NCI-H1436 (cell line): ENCODE results near the gene ZFAND5.

Experiments
- DNase-seq: peaks from one replicate; lab custom pipeline; 2025; lab: John Stamatoyannopoulos, UW

The ZFAND5 gene

DNA sequence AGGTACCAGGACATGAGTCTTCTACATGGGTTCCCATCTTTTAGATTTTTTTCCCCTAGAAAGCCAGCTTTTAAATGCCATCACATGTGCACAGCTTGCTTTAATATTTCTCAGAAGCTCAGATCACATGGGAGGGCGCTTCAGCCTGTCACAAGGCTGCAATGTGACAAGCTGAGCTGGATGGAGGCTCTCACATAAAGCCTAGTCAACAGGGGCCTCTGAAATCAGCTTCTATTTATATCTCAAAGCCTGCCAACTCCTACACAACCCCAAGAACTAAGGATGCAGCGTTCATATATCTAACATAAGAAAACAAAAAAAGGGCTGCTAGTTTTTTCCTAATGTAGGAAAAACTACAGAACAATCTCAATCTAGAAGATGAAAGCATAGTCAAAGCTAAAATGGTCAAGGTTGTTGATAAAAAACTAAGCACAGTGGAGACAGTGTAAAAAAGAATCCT, 2.3 kb downstream of the ZFAND5 start:
- peak; percentile 25 for DNase-seq

DNA sequence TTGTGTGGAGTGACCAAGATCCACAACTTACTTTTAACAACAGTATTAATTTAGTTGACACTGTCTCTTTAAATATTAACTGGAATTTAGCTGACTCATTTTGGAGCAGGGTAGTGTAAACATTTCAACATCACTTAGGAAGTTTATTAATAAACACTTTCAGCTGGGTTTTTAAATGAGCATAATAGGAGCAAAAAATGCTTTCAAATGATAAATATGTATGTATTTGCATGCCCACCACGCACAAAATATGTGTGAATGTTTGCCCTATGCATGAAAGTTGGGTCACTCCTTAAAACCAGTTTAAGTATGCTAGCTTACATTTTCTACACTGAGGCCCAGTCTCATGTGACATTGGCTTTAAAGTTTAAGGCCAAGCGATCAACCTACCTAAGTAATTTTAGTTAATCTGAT, 2.9 kb downstream of the ZFAND5 start:
- DNase-seq = no peak

DNA sequence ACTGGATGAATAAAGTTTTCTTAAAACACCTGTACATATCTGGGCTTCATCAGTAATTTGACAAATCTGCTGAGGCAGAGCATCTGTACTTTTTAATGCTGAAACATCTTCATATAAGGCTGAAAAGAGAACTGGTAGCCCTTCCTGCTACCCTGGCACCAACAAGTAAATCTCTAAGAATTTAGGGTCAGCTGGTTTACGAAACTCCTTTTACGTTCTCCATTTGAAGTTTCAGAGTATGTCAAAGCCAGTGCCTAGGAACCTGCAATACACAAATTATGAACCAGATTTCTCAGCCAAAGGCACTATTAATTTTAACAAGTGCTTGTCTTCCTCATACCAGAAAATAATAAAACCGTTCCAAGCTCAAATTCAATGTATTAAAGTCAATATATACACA, 3.8 kb downstream of the ZFAND5 start:
- DNase-seq = no peak

DNA sequence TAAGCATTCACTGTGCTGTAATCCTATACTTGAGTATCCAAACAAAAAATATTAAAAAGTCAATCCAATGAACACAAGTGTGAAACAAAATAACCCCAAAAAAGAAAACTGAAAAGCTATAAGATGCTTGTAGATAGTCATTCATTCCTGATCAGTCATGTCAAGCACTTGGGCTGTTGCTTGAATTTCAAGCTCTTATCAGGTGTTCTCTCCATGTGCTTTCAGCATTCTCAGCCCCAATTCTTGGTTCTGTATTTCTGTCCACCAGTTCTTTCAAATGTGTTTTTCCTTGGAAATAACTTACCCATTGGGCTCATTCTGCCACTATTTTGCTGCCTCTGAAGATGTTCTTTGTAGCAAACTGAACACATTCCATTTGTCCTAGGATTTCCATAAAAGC, 4.7 kb downstream of the ZFAND5 start:
- no peak for DNase-seq

DNA sequence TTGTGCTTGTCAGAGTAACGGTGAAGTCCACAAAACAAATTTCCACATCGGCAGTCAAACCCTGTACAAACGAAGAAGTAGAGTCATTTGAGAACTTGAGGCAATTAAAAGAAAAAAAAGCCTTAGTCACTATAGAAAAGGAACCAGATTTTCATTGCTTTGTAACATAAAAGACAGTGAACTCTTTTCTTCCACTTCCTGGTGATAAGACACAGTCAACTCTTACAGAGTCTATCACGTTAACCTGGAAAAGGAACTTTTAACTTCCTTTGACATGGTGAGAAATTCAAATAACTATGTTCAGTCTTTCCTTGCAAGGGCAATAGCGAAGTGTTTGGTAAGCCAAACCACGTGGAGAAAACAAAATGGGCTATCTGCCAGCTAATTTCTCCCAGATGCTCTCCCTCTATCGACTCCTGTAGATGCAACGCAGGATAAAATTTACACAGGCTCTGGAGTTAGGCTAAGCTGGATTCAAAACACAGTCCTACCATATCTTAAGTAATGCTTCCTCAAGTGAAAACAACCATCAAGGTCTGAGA, 8.9 kb downstream of the ZFAND5 start:
- DNase-seq = no peak

DNA sequence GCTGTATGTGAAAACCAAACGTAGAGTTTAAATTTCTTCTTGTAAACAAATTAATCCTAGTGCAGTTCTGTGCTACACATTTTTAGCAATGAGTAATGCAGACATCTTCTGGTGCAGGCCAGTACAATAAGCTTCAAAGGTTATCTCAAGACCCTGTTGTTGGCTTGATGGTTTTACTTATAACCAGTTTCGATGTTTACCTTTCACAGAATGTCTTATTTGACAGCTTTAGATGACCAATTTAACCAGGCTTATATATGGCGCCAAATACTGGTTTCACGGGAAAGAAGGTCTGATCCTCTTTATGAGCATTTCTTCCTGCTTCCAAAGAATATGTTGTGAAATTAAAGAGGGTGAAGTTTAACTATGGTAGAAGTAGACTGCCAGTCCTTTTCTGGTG, 9.9 kb downstream of the ZFAND5 start:
- no peak for DNase-seq

DNA sequence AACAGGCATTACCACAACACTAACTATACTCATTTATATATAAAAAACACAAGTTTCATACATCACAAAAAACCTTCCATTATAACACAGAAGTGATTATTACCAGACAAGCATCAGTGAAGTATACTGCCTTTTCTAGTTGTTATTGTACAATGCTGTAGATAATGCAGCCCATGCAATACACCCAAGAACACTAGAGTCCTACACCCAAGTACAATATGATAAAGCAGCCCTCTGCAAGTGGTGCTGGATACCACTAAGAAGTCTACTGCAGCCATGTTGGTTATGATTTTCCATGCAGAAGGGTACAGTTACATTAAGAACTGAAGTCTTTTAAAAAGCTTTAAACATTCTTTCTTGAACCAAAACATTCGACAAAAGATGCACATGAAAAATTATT, 10.3 kb downstream of the ZFAND5 start:
- no peak for DNase-seq

DNA sequence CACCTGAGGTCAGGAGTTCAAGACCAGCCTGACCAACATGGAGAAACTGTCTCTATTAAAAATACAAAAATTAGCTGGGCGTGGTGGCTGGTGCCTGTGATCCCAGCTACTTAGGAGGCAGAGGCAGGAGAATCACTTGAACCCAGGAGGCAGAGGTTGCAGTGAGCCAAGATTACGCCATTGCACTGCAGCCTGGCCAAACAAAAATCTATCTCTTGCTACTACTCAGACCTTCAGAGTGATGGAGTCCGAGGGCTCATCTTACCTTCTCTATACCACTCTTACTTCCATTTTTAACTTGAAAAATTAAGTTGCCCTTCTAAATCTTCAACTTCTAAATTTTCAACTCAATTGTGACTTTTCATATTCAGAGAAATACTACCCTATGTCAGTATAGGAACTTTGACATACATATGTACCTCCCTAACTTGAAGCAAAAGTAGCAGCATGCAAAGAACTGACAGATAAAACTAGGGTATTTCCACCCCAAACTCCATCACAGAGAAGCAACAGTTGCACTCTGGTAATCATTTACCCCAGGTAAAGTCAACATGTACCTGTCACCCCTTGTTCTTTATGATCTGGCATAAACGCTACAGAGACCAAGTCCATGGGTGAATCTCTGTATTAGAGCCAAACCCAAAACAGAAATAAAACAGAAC, 11.4 kb downstream of the ZFAND5 start:
- no peak for DNase-seq

DNA sequence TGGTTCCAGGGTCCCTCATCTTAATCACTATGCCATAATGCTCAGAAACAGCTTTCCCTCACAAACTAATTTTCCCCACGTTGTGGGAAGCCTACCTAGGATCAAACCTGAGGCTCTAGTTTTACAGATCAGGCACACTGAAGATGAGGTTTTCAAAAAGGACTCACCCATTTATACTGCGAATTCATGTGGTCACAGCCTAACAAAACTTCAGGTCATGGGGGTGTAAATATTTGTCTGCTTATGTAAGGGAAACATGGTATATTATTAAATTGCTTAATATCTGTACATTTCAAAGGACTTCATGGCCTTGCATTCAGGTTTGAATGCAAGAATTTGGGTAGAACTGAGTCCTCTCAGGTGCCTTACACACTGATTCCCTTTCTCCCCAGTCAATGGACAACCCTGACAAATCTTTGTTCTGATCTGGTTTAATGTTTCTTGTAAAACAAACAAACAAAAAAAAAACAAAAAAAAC, 12.1 kb downstream of the ZFAND5 start:
- DNase-seq = no peak

DNA sequence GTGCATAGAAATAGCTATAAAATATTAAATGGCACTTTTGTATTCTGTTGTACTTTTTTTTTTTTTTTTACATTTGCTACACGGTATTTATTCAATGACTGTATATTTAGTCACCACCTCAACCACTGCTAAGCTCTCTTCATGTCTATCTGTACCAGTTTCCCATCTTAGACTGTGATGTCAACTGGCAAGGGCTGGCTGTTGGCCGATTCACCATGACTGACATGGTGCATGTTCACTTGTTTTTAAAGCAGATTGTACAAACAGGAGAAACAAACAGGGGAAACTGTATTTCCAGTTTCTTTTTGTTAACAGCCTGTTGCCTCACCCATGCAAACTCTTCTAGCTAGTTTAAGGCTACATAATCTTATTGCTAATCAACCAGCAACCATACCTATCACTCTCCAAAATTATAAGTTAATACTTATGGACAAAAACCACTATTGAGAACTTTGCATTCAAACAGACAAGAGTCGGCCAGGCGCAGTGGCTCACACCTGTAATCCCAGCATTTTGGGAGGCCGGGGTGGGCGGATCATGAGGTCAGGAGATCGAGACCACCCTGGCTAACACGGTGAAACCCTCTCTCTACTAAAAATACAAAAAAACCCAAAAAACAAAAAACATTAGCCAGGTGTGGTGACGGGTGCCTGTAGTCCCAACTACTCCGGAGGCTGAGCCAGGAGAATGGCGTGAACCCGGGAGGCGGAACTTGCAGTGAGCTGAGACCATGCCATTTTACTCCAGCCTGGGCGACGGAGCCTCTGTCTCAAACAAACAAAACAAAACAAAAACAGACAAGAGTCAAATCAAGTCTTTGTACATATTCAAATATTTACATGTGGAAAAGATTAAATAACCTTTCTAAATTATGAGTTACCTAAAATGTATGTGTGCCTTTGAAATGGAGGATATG, 13.2 kb downstream of the ZFAND5 start:
- no peak for DNase-seq

DNA sequence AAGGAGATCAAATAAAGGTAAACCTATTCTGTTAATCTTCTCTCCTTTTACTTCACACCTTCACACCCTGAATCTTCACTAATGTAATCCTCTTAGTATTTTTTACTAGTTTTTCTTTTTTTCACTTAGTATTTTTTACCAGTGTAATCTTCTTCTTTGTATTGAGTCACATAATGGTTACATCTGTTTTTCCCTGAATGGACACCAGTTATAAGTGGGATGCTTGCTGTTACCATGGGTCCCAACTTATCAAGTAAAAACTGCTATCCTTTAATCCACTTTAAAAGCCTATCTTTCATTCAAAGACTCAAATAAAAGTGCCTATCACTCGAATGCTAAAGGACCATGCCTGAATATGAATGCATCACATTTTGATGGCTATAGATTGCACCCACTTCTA, 15.1 kb downstream of the ZFAND5 start:
- no peak for DNase-seq

DNA sequence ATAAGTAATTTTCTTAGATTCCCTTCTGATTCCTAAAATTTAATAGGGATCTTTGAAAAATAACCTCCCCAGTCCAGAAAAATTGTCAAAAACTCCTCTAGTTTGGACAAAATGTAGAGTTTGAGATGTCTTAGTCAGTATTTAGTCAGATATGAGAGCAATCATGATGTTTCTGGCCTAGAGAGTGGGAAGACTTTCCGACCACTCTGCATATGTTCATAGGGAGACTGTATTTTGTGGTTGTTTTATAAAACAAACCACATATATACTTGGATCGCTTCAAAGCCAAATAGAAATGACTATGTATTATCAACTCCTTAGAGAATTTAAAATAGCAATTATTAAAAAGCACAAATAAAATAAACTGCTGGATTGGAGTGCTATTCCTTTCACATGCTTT, 15.8 kb downstream of the ZFAND5 start:
- DNase-seq = no peak

DNA sequence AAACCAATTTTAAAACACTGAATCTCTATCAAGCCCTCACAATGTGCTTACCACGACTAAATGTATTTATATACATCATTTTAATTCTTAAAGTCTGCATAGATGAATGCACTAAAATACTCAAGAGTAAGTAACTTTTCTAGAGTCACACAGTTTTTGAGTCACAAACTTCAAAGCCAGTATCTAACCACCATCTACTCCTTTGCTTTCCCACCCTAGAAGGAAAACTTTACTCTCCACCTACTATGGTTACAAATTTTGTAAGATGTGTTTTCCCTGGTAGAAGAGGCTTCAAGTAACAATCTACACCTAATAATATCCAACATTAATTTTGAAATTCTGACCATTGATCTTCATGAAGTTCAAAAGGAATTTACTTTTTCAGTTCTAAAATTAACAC, 18.7 kb downstream of the ZFAND5 start:
- DNase-seq = no peak

DNA sequence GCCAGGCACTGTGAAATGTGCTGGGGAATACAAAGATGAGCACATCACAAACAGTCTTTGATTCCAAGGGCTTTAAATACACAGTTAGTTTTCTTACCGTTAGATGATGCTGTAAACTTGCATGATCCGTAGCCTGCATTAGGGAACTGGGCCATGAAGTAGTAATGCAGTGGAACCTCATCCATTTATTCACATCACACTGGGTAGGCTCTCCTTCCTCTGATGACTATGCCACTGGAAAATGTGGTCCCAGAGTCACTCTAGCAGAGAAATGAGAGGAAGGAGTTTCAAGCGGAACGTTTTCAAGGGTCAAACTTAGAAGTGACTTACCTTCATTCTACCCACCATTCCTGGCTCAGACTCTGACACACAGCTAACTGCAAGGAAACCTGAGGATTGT, 26.4 kb downstream of the ZFAND5 start:
- DNase-seq = no peak

DNA sequence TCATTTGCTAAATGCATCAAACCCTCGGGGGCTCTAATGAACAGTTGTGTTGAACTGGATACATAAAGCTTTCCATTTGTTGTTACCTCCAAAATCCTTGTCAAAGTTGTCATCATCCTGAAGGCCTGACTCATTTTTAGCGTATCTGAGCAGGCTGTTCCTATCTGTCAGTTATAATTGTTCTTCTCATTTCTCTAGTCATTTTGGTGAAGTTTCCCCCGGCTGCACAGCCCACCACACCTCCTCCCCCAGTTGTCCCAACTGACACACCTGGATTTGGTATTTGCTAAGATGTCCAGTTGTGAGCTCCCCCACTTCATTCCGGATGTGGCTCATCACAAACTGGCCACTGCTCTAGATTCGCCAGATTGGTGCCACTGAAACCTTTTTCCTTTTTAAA, 27.7 kb downstream of the ZFAND5 start:
- DNase-seq = no peak

DNA sequence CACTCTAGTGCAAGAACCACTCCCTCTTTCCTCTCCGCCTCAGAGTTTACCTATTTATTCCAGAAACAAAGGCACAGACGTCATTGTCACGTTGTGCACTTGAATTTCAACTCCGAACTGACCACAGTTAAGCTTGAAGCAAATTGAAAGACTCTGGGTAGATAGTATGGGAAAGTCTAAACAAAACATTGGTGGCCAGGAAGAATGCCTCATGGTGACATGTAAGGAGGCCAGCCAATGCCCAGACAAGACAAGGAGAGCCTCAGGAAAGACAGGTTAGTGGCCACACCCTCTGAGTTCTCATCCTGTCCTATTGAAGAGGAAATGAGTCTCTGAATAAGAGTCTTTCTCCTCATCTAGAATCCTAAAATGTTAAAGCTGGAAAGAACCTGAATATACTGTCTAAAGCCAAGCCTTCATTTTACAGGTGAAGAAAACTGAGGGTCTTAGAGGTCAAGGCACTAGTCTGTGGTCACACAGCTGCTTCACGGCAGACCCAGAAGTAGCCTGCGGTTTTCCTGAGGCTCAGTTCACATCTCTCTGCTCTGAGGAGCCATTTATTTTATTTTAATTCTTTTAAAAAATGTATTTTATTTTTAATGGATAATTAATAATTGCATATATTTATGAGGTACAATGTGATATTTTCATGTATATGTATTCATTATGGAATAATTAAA, 30.2 kb downstream of the ZFAND5 start:
- DNase-seq = no peak

DNA sequence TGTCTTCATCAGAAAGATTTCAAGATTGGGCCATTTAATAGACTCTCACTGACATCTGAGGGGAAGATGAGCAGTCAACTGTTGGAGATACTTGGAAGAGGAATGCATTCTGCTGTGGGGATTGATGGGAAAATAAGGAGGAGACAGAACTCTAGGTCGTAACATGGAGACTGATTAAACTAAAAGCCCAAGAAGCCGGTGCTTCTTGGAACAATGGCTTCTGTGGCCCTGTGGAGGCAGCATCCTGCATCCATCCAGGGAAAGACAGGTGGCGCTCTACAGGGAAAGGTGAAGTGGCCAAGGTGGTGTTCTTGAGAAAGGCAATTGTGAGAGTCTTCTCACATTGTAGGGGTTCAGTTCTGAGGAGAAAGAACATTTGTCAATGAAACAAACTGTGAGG, 31.3 kb downstream of the ZFAND5 start:
- DNase-seq = no peak

DNA sequence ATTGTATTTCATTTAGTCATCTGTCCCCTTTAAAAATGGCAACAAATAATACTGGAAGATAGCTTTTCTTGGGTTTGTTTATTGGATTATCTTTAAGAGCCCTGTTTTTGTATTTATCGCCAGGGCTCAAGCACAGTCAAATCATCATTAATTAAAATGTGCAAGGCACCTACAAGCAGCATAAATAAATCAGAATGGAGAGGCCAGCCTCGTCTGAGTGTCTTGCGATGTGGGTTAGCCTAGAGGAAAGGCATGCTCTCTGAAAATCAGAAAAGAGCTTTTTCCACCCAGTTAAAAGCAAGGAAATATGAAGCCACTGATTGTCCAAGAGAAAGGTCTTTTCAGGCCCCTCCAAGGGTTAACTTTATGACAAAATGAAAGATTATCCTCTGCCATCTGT, 31.8 kb downstream of the ZFAND5 start:
- DNase-seq = no peak

DNA sequence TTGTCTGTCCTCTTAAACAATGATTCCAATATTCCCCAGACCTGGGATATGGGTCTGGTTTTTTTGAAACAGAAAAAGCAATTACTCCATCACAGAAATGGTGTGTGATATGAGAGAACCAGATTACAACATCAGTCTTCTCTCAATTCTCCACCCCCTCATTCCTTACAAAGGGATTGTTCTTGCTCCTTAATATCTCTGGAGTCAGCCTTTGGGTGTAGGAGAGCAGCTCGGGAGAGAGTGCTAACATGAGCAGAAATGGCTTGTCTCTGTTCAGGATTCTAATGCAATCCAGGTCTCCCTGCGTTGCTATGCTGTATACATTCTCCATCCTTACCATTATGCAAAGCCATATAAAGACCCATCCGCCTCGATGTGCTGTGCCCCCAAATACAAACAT, 32.7 kb downstream of the ZFAND5 start:
- DNase-seq = no peak

DNA sequence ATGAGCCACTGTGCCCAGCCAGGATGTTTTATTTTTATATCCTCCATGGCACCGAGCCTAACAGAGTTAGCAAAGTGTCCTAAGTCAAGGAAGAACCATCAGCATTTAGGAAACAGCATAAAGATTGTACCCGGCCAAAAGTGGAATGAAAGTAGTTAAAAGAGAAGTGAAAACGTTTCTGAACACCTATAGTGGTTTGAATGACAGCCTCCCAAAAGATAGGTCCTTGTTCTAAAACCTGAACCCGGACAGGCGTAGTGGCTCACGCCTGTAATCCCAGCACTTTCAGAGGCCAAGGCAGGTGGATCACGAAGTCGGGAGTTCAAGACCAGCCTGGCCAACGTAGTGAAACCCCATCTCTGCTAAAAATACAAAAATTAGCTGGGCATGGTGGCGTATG, 37.4 kb downstream of the ZFAND5 start:
- no peak for DNase-seq

DNA sequence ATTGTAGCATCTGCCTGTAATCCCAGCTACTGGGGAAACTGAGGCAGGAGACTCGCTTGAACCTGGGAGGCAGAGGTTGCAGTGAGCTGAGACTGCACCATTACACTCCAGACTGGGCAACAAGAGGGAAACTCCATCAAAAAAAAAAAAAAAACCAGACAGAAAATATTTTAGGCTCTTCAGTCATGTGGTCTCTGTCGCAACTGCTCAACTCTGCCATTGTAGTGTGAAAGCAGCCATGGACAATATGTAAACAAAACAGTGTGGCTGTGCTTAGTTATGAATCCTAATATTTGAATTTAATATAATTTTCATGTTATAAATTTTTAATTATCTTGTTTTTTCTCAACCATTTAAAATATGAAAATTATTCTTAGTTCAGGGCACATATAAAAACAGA, 38.4 kb downstream of the ZFAND5 start:
- DNase-seq = no peak

DNA sequence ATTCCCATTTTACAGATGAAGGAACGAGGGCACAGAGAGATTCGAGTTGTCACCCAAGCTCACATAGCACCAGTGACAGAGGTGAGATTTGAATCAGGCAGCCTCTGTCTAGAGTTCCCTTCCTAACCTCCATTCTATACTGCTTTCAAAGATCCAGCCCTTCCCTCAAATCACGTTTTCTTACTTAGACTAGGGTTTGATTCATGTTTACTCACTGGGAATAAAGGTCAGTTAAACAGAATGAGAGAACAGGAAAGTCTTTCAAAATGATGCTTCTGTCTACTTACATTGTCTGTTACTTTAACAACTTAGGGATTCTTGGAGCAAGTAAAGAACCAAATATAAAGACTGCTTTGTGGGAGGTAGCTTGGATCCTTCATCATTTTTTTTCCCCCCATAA, 40.0 kb downstream of the ZFAND5 start:
- no peak for DNase-seq

DNA sequence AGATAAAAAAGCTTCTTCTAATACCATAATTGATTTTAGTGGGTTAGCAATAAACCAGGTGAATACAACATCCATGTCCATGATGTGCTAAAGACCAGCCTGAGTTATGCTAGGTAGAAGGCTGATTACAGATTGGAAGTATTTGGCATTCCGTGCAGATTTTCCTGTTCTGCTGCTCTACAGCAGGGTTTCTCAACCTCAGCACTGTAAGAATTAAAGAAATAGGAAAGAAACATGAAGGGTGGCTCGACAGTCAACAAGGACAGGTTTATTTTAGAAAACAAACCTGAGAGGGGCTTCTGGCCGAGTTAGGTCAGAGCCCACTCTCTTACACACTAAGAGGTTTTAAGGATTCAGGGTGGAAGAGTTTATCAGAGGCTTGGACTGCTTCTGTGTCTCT, 42.3 kb downstream of the ZFAND5 start:
- DNase-seq = no peak
